ENCODE data around the gene C10orf62.

Gene C10orf62

GRCh38 chr10:97543025-97543546 lies 46.4 kb upstream of the C10orf62 start (continued):
- TF ChIP-seq TRIM28 (IDR thresholded peaks at IDR 0.05; ENCODE audit: borderline replicate concordance, low read length) = no peak
- no peak for TF ChIP-seq ZNF518A (tag by site-specific recombination; conservative IDR thresholded peaks at IDR 0.05; ENCODE audit: low read depth)
- TF ChIP-seq ZBTB48 (tag by site-specific recombination; IDR thresholded peaks at IDR 0.05) = no peak
- no peak for TF ChIP-seq ZNF175 (tag by site-specific recombination; IDR thresholded peaks at IDR 0.05)
- TF ChIP-seq ZIC2 (tag by site-specific recombination; IDR thresholded peaks at IDR 0.05) = 0 out of 2 replicates have a peak, but pooled peaks have one; percentile 6
- TF ChIP-seq ZNF37A (tag by site-specific recombination; IDR thresholded peaks at IDR 0.05) = no peak
- TF ChIP-seq GLIS2 (tag by site-specific recombination; IDR thresholded peaks at IDR 0.05) = no peak
- no peak for TF ChIP-seq ZNF792 (tag by site-specific recombination; IDR thresholded peaks at IDR 0.05)
- TF ChIP-seq ZNF366 (tag by site-specific recombination; conservative IDR thresholded peaks at IDR 0.05) = peak; percentile 93
- no peak for TF ChIP-seq ZNF548 (tag by site-specific recombination; IDR thresholded peaks at IDR 0.05)
- TF ChIP-seq ZBTB11 (tag by site-specific recombination; conservative IDR thresholded peaks at IDR 0.05; ENCODE audit: low read depth) = no peak
- peak; percentile 71 for TF ChIP-seq SP7 (tag by site-specific recombination; IDR thresholded peaks at IDR 0.05)
- TF ChIP-seq ZNF660 (tag by site-specific recombination; IDR thresholded peaks at IDR 0.05) = no peak
- TF ChIP-seq ZNF223 (tag by site-specific recombination; IDR thresholded peaks at IDR 0.05) = no peak
- no peak for TF ChIP-seq ZNF791 (tag by site-specific recombination; IDR thresholded peaks at IDR 0.05)
- TF ChIP-seq EGR2 (tag by site-specific recombination; IDR thresholded peaks at IDR 0.05; ENCODE audit: low read depth) = peak; percentile 36; the same call in 1 of the 2 replicates
- no peak for TF ChIP-seq PRDM4 (tag by site-specific recombination; IDR thresholded peaks at IDR 0.05)
- peak; percentile 85 for TF ChIP-seq ZBTB20 (tag by site-specific recombination; IDR thresholded peaks at IDR 0.05)
- no peak for TF ChIP-seq ZNF626 (tag by site-specific recombination; IDR thresholded peaks at IDR 0.05)
- no peak for TF ChIP-seq ZNF521 (tag by site-specific recombination; IDR thresholded peaks at IDR 0.05)
- 0 out of 2 replicates have a peak, but pooled peaks have one; percentile 53 for TF ChIP-seq WT1 (tag by site-specific recombination; IDR thresholded peaks at IDR 0.05)
- no peak for TF ChIP-seq ZBTB1 (tag by site-specific recombination; IDR thresholded peaks at IDR 0.05)
- TF ChIP-seq REPIN1 (tag by site-specific recombination; IDR thresholded peaks at IDR 0.05; ENCODE audit: low read depth) = no peak
- no peak for TF ChIP-seq TCF7L2 (IDR thresholded peaks at IDR 0.05; ENCODE audit: borderline replicate concordance, low read depth, low read length)
- TF ChIP-seq ZFHX2 (tag by site-specific recombination; conservative IDR thresholded peaks at IDR 0.05) = peak; percentile 60
- TF ChIP-seq KLF16 (tag by site-specific recombination; IDR thresholded peaks at IDR 0.05) = no peak
- no peak for TF ChIP-seq ZNF214 (tag by site-specific recombination; IDR thresholded peaks at IDR 0.05; ENCODE audit: borderline replicate concordance)
- TF ChIP-seq ZNF488 (tag by site-specific recombination; IDR thresholded peaks at IDR 0.05) = no peak
- TF ChIP-seq SCRT2 (tag by site-specific recombination; IDR thresholded peaks at IDR 0.05) = no peak

Data from HEK293 (cell line).